ENCODE measurements around the gene NUCB1.
A peak's percentile ranks its signal among the peaks of the same experiment; 100 is the strongest.

The NUCB1 gene

DNA sequence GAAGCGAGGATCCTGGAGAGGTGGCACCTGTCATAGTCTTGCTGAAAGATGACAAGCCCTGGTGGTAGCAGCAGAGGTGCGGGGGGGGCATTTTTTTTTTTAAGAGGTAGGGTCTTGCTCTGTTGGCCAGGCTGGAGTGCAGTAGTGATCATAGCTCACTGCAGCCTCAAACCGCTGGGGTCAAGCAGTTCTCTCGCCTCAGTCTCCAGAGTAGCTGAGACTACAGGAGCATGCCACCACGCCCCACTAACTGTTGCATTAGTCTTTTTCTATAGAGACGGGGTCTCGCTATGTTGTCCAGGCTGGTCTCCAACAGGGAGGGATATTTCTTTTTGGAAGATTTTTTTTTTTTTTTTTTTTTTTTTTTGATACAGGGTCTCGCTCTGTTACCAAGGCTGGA, 57.9 kb downstream of the NUCB1 start:
- DNase-seq (ENCODE audit: low spot score), result no peak
- Histone ChIP-seq H3K14ac (ENCODE audit: low read length) (no peak overlapping the region), H2BK15ac (ENCODE audit: low read length) (no peak overlapping the region), H3K9ac (ENCODE audit: low read depth, low read length, poor library complexity) (no peak overlapping the region), H3K23ac (ENCODE audit: low read depth, low read length, poor library complexity) (no peak overlapping the region), H2AK5ac (ENCODE audit: low read depth, low read length) (no peak overlapping the region), H3K79me1 (ENCODE audit: low read depth, low read length) (peaks cover 10% of the 10 kb centered on the region), H2BK12ac (ENCODE audit: low read length) (no peak overlapping the region), H3K27me3 (ENCODE audit: control insufficient read depth in 3 of 3, insufficient read depth in 3 of 3, low read depth in 1 of 3, low read length in 3 of 3) (no peaks in the 10 kb centered on the region), H3K9me3 (replicated peaks in 1 of 2; ENCODE audit: control insufficient read depth in 2 of 2, insufficient read depth in 1 of 2, low read depth in 1 of 2, low read length in 2 of 2) (no peaks in the 10 kb centered on the region), H2BK5ac (ENCODE audit: low read length) (no peak overlapping the region), H3K4me1 (ENCODE audit: control insufficient read depth in 2 of 2, insufficient read depth in 1 of 2, low read depth in 1 of 2, low read length in 2 of 2) (peaks cover 8 to 15% of the 10 kb centered on the region in 2 donors), H3K4me2 (ENCODE audit: insufficient read depth, low read length, poor library complexity, severe bottlenecking) (no peak overlapping the region), H3K27ac (replicated peaks; ENCODE audit: low read length) (no peak overlapping the region), H2AFZ (ENCODE audit: low read length) (no peak overlapping the region), H4K91ac (ENCODE audit: low read depth, low read length, poor library complexity) (no peak overlapping the region), H2BK120ac (ENCODE audit: low read depth, low read length) (no peak overlapping the region), H3K4me3 (ENCODE audit: low read length in 2 of 2) (no peak overlapping the region), H4K8ac (ENCODE audit: low read depth, low read length) (no peak overlapping the region), H3K4ac (ENCODE audit: low read length) (no peak overlapping the region), H3K18ac (ENCODE audit: low read length) (no peak overlapping the region), H3K36me3 (replicated peaks in 1 of 2; ENCODE audit: control insufficient read depth in 2 of 2, insufficient read depth in 2 of 2, low read length in 2 of 2) (peaks cover 8 to 45% of the 10 kb centered on the region in 2 donors)
- WGBS, 2 donors (ENCODE audit: extremely low coverage in 2 of 2, insufficient read length in 2 of 2, insufficient replicate concordance in 1 of 2), result no CpG with 5 or more reads among the region's 8 CpGs

GRCh38 chr19:48959341-48960239, 59.5 kb downstream of the NUCB1 start:
- Histone ChIP-seq H2BK12ac (ENCODE audit: low read length) (no peak overlapping the region), H2BK120ac (ENCODE audit: low read depth, low read length) (no peak overlapping the region), H2BK15ac (ENCODE audit: low read length) (no peak overlapping the region), H3K4me2 (ENCODE audit: insufficient read depth, low read length, poor library complexity, severe bottlenecking) (no peak overlapping the region), H4K91ac (ENCODE audit: low read depth, low read length, poor library complexity) (no peak overlapping the region), H3K27me3 (ENCODE audit: control insufficient read depth in 3 of 3, insufficient read depth in 3 of 3, low read depth in 1 of 3, low read length in 3 of 3) (no peaks in the 10 kb centered on the region), H3K9ac (ENCODE audit: low read depth, low read length, poor library complexity) (no peak overlapping the region), H3K9me3 (replicated peaks in 1 of 2; ENCODE audit: control insufficient read depth in 2 of 2, insufficient read depth in 1 of 2, low read depth in 1 of 2, low read length in 2 of 2) (no peaks in the 10 kb centered on the region), H2AK5ac (ENCODE audit: low read depth, low read length) (no peak overlapping the region), H3K79me1 (ENCODE audit: low read depth, low read length) (peaks cover 10% of the 10 kb centered on the region), H2BK5ac (ENCODE audit: low read length) (no peak overlapping the region), H2AFZ (ENCODE audit: low read length) (no peak overlapping the region), H3K4me1 (ENCODE audit: control insufficient read depth in 2 of 2, insufficient read depth in 1 of 2, low read depth in 1 of 2, low read length in 2 of 2) (peaks cover 22 to 28% of the 10 kb centered on the region in 2 donors), H3K27ac (replicated peaks; ENCODE audit: low read length) (no peak overlapping the region), H3K4ac (ENCODE audit: low read length) (no peak overlapping the region), H3K18ac (ENCODE audit: low read length) (no peak overlapping the region), H3K36me3 (replicated peaks in 1 of 2; ENCODE audit: control insufficient read depth in 2 of 2, insufficient read depth in 2 of 2, low read length in 2 of 2) (peaks cover 8 to 45% of the 10 kb centered on the region in 2 donors), H3K14ac (ENCODE audit: low read length) (no peak overlapping the region), H3K4me3 (ENCODE audit: low read length in 2 of 2) (no peak overlapping the region), H3K23ac (ENCODE audit: low read depth, low read length, poor library complexity) (no peak overlapping the region), H4K8ac (ENCODE audit: low read depth, low read length) (no peak overlapping the region)
- no CpG with 5 or more reads among the region's 16 CpGs for WGBS, 2 donors (ENCODE audit: extremely low coverage in 2 of 2, insufficient read length in 2 of 2, insufficient replicate concordance in 1 of 2)
- DNase-seq (ENCODE audit: low spot score), result no peak

DNA sequence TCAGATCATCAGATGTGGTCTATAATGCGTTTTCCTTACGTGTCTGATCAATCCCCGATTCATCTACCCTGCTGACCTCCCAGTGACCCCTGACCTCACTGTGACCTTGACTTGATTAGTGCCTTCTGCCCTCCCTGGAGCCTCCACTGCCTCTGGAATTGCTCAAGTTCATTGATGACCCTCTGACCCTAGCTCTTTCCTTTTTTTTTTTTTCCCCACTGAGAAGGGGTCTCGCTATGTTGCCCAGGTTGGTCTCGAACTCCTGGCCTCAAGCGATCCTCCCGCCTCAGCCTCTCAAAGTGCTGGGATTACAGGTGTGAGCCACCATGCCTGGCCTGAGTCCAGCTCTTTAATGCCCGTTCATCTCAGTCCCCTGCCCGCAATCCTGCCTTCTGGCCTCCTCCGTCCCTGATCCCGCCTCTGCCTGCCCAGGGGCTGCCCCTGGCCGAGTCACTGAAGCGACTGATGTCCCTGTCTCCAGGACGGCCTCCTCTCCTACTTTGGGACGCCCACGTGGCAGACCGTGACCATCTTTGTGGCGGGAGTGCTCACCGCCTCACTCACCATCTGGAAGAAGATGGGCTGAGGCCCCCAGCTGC, 61.0 kb downstream of the NUCB1 start:
- Histone ChIP-seq H3K4me3 (ENCODE audit: low read length in 2 of 2) (no peak overlapping the region), H3K27ac (replicated peaks; ENCODE audit: low read length) (no peak overlapping the region), H2AK5ac (ENCODE audit: low read depth, low read length) (no peak overlapping the region), H3K9me3 (replicated peaks in 1 of 2; ENCODE audit: control insufficient read depth in 2 of 2, insufficient read depth in 1 of 2, low read depth in 1 of 2, low read length in 2 of 2) (peaks cover 0 to under 1% of the 10 kb centered on the region in 2 donors), H2BK15ac (ENCODE audit: low read length) (no peak overlapping the region), H3K23ac (ENCODE audit: low read depth, low read length, poor library complexity) (peak overlapping the region; percentile 22), H3K4me1 (ENCODE audit: control insufficient read depth in 2 of 2, insufficient read depth in 1 of 2, low read depth in 1 of 2, low read length in 2 of 2) (peaks cover 14 to 23% of the 10 kb centered on the region in 2 donors), H4K91ac (ENCODE audit: low read depth, low read length, poor library complexity) (no peak overlapping the region), H2BK120ac (ENCODE audit: low read depth, low read length) (peak overlapping the region; percentile 81), H2BK12ac (ENCODE audit: low read length) (peak overlapping the region; percentile 16), H3K9ac (ENCODE audit: low read depth, low read length, poor library complexity) (peak overlapping the region; percentile 63), H3K79me1 (ENCODE audit: low read depth, low read length) (peaks cover 7% of the 10 kb centered on the region), H3K27me3 (ENCODE audit: control insufficient read depth in 3 of 3, insufficient read depth in 3 of 3, low read depth in 1 of 3, low read length in 3 of 3) (no peaks in the 10 kb centered on the region), H2BK5ac (ENCODE audit: low read length) (peak overlapping the region; percentile 70), H2AFZ (ENCODE audit: low read length) (no peak overlapping the region), H3K4me2 (ENCODE audit: insufficient read depth, low read length, poor library complexity, severe bottlenecking) (no peak overlapping the region), H3K14ac (ENCODE audit: low read length) (no peak overlapping the region), H3K36me3 (replicated peaks in 1 of 2; ENCODE audit: control insufficient read depth in 2 of 2, insufficient read depth in 2 of 2, low read length in 2 of 2) (peaks cover 8 to 41% of the 10 kb centered on the region in 2 donors), H3K4ac (ENCODE audit: low read length) (no peak overlapping the region), H3K18ac (ENCODE audit: low read length) (no peak overlapping the region), H4K8ac (ENCODE audit: low read depth, low read length) (no peak overlapping the region)
- WGBS, 2 donors (ENCODE audit: extremely low coverage in 2 of 2, insufficient read length in 2 of 2, insufficient replicate concordance in 1 of 2), result no CpG with 5 or more reads among the region's 19 CpGs
- no peak for DNase-seq (ENCODE audit: low spot score)

GRCh38 chr19:48961673-48962028, 61.5 kb downstream of the NUCB1 start:
- H3K4me2 ChIP-seq (ENCODE audit: insufficient read depth, low read length, poor library complexity, severe bottlenecking), result no peak overlapping the region
- H4K91ac ChIP-seq (ENCODE audit: low read depth, low read length, poor library complexity), result no peak overlapping the region
- H3K4me3 ChIP-seq (ENCODE audit: low read length in 2 of 2), result no peak overlapping the region
- H4K8ac ChIP-seq (ENCODE audit: low read depth, low read length), result no peak overlapping the region
- H3K79me1 ChIP-seq (ENCODE audit: low read depth, low read length), result peaks cover 5% of the 10 kb centered on the region
- no peak overlapping the region for H2AFZ ChIP-seq (ENCODE audit: low read length)
- H3K27ac ChIP-seq (replicated peaks; ENCODE audit: low read length), result peak overlapping the region; percentile 52
- peak overlapping the region; percentile 54 for H3K18ac ChIP-seq (ENCODE audit: low read length)
- H2BK5ac ChIP-seq (ENCODE audit: low read length), result peak overlapping the region; percentile 70
- no CpG with 5 or more reads among the region's 12 CpGs for WGBS, 2 donors (ENCODE audit: extremely low coverage in 2 of 2, insufficient read length in 2 of 2, insufficient replicate concordance in 1 of 2)
- H2BK12ac ChIP-seq (ENCODE audit: low read length), result no peak overlapping the region
- peak overlapping the region; percentile 14 for H2AK5ac ChIP-seq (ENCODE audit: low read depth, low read length)
- no peak overlapping the region for H3K9ac ChIP-seq (ENCODE audit: low read depth, low read length, poor library complexity)
- peak overlapping the region; percentile 79 for H2BK15ac ChIP-seq (ENCODE audit: low read length)
- DNase-seq (ENCODE audit: low spot score), result no peak
- no peaks in the 10 kb centered on the region for H3K27me3 ChIP-seq (ENCODE audit: control insufficient read depth in 3 of 3, insufficient read depth in 3 of 3, low read depth in 1 of 3, low read length in 3 of 3)
- peaks cover 17 to 23% of the 10 kb centered on the region in 2 donors for H3K4me1 ChIP-seq (ENCODE audit: control insufficient read depth in 2 of 2, insufficient read depth in 1 of 2, low read depth in 1 of 2, low read length in 2 of 2)
- H3K23ac ChIP-seq (ENCODE audit: low read depth, low read length, poor library complexity), result peak overlapping the region; percentile 78
- peaks cover 0 to 5% of the 10 kb centered on the region in 2 donors for H3K9me3 ChIP-seq (replicated peaks in 1 of 2; ENCODE audit: control insufficient read depth in 2 of 2, insufficient read depth in 1 of 2, low read depth in 1 of 2, low read length in 2 of 2)
- H3K4ac ChIP-seq (ENCODE audit: low read length), result no peak overlapping the region
- no peak overlapping the region for H3K14ac ChIP-seq (ENCODE audit: low read length)
- H2BK120ac ChIP-seq (ENCODE audit: low read depth, low read length), result peak overlapping the region; percentile 81
- peaks cover 9 to 42% of the 10 kb centered on the region in 2 donors for H3K36me3 ChIP-seq (replicated peaks in 1 of 2; ENCODE audit: control insufficient read depth in 2 of 2, insufficient read depth in 2 of 2, low read length in 2 of 2)
